Measurements from ENCODE around the gene VEPH1. TPM values are rescaled to one million over a fixed set of nuclear protein-coding genes. Genes with fewer than 3 reads are reported as not detected.

The VEPH1 gene
- total RNA-seq, 4 donors from 2014 or later: 0.48 to 11.7 (median 3.2) TPM

GRCh38 chr3:157242836-157243235 lies 260.4 kb downstream of the VEPH1 start:
- TF ChIP-seq, protein P1, sequence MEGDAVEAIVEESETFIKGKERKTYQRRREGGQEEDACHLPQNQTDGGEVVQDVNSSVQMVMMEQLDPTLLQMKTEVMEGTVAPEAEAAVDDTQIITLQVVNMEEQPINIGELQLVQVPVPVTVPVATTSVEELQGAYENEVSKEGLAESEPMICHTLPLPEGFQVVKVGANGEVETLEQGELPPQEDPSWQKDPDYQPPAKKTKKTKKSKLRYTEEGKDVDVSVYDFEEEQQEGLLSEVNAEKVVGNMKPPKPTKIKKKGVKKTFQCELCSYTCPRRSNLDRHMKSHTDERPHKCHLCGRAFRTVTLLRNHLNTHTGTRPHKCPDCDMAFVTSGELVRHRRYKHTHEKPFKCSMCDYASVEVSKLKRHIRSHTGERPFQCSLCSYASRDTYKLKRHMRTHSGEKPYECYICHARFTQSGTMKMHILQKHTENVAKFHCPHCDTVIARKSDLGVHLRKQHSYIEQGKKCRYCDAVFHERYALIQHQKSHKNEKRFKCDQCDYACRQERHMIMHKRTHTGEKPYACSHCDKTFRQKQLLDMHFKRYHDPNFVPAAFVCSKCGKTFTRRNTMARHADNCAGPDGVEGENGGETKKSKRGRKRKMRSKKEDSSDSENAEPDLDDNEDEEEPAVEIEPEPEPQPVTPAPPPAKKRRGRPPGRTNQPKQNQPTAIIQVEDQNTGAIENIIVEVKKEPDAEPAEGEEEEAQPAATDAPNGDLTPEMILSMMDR (IDR thresholded peaks at IDR 0.05): no peak

DNA sequence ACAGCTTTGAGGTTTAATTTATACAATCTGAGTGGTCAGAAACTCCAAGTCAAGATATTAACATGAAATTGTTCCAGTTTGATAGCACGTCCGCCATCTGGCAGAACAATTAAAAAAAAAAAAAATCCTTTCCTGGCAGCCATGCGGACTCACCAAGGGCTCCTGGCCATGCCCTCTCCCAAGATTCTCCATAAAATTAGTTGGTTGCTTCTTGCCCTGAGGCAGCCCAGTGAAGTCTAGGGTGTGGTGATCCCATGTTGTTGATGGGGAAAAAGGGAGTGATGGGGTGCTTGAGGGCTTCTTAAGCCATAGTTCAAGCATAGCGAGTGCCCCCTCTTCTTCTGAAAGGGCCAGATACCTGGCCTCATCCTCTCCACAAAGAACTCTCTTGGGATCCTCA lies 261.6 kb downstream of the VEPH1 start:
- TF ChIP-seq, protein P1 (IDR thresholded peaks at IDR 0.05): no peak
- DNase-seq (ENCODE audit: low spot score) (no peak), ATAC-seq (ENCODE audit: low FRiP score) (no peak)

More at GRCh38 chr3:157242836-157243235, 260.4 kb downstream of the VEPH1 start:
- DNase-seq (ENCODE audit: low spot score): no peak
- ATAC-seq (ENCODE audit: low FRiP score): no peak

GRCh38 chr3:157240408-157240807 lies 262.8 kb downstream of the VEPH1 start:
- no peak for ATAC-seq (ENCODE audit: low FRiP score)
- TF ChIP-seq, protein P1 (IDR thresholded peaks at IDR 0.05): no peak
- no peak for DNase-seq (ENCODE audit: low spot score)

- DNase-seq (ENCODE audit: low spot score): no peak
- TF ChIP-seq, protein P1 (IDR thresholded peaks at IDR 0.05): no peak
These were observed 264.0 kb downstream of the VEPH1 start for GRCh38 chr3:157239082-157239704.

GRCh38 chr3:157238457-157238856 lies 264.8 kb downstream of the VEPH1 start:
- DNase-seq (ENCODE audit: low spot score) (no peak), ATAC-seq (ENCODE audit: low FRiP score) (no peak)
- TF ChIP-seq, protein P1 (IDR thresholded peaks at IDR 0.05): no peak

More at GRCh38 chr3:157239082-157239704, 264.0 kb downstream of the VEPH1 start:
- ATAC-seq (ENCODE audit: low FRiP score): peak; percentile 77

- DNase-seq (ENCODE audit: low spot score): no peak
- ATAC-seq (ENCODE audit: low FRiP score): no peak
- TF ChIP-seq, protein P1 (IDR thresholded peaks at IDR 0.05): no peak
These were observed 265.3 kb downstream of the VEPH1 start for GRCh38 chr3:157237886-157238285.

GRCh38 chr3:157235291-157235690 lies 267.9 kb downstream of the VEPH1 start:
- ATAC-seq (ENCODE audit: low FRiP score) (no peak), DNase-seq (ENCODE audit: low spot score) (no peak)
- TF ChIP-seq, protein P1 (IDR thresholded peaks at IDR 0.05): no peak

Data from omental fat pad (tissue), 4 donors.